GM12874 (cell line): ENCODE results near the gene CTRL.

Source experiments
- TF ChIP-seq, protein P1 (sequence below): IDR thresholded peaks from 2 replicates; pipeline ENCODE4 v1.5.1; 2011; ENCODE audit warnings: low read depth, mild to moderate bottlenecking, control low read depth, low read length, moderate library complexity; ENCODE audit not compliant: insufficient read depth

Gene CTRL

DNA sequence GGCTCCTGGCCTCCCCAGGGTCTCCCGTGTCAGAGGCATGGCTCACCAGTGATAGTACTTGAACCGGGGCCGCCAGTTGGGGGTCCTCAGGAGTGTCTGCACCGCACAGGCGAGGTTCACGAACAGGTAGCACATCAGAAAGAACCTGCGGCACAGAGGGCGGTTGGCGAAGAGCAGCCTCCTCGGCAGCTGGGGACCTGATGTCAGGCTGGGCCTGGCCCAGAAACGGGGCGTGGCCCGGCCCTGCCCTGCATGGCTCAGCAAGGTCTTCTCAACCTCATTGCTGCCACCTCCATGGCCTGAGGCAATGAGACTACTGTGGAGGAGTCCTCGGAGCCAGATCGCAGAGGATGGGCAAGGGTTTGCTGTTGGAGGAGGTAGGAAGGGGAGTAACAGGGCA lies 16.4 kb upstream of the CTRL start:
- TF ChIP-seq, protein P1, sequence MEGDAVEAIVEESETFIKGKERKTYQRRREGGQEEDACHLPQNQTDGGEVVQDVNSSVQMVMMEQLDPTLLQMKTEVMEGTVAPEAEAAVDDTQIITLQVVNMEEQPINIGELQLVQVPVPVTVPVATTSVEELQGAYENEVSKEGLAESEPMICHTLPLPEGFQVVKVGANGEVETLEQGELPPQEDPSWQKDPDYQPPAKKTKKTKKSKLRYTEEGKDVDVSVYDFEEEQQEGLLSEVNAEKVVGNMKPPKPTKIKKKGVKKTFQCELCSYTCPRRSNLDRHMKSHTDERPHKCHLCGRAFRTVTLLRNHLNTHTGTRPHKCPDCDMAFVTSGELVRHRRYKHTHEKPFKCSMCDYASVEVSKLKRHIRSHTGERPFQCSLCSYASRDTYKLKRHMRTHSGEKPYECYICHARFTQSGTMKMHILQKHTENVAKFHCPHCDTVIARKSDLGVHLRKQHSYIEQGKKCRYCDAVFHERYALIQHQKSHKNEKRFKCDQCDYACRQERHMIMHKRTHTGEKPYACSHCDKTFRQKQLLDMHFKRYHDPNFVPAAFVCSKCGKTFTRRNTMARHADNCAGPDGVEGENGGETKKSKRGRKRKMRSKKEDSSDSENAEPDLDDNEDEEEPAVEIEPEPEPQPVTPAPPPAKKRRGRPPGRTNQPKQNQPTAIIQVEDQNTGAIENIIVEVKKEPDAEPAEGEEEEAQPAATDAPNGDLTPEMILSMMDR: no peak

DNA sequence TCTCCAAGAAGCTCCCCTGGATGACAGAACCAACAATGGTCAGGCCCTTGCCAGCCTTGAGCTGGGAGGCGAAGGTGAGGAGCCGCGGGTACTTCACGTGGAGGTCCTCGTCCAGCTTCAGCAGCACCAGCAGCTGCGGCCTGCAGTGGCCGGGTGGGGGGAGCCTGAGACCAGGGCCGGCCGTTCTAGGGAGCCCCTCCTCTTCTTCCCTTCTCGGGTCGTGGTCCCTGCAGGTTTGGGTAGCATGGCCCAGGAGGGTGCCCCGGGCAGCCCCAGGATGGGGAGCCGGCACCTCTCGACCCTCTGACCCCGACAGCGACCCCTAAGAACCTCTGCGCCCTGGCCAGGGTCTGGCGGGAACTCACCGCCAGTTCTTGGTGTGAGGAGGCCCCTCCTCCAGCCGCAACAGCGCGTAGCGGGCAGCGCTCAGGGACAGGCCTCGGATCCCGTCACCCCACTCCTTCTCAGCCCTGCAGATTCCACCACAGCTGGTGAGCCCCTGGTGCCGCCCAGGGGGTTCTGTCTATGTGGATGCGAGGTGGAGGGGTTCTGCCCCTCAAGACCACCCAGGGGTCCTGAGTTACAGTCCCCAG lies 15.4 kb upstream of the CTRL start:
- TF ChIP-seq, protein P1: no peak

DNA sequence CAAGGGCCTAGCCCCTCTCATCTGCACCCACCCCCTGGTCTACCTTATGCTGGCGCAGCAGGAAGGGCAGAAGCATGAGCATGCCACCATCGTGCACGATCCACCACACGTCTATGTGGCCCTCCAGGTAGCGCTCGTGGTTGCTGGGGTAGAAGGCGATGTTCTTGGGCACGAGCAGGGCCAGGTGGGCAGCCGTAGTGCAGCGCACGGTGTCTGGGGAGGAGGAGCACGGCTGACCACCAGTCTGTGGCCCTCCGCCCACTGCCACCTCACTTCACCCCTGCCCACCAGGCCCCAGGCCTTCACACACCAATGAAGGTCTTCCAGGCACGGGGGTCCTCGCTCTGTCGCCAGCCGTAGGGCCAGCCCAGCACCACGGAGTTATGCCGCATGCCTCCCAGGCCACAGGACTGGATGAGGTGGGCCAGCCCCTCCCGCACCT lies 14.5 kb upstream of the CTRL start:
- TF ChIP-seq, protein P1: no peak

DNA sequence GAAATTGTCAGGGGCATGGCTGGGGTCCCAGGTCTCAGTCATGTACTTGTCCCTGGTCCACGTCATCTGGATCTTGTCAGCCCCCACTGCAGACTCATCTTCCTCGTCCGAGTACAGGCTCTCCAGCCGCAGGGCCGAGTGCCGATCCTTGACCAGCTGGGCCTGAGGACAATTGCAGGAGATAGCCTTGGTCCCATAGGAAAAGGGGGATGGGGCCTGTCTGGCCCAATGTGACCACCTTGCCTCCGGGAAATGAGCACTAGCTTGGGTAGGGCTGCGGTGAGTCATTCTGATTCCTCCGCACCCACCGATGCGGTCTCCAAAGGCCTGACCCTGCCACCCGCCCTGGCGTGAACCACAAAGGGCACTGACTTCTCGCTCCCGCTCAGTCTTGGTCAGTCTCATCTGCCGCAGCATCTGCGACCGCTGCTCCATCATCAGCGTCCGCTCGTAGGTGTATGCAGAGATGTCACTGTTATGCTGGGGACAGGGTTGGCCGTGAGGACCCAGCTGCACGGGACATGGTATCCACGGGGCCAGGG lies 13.8 kb upstream of the CTRL start:
- TF ChIP-seq, protein P1: no peak

DNA sequence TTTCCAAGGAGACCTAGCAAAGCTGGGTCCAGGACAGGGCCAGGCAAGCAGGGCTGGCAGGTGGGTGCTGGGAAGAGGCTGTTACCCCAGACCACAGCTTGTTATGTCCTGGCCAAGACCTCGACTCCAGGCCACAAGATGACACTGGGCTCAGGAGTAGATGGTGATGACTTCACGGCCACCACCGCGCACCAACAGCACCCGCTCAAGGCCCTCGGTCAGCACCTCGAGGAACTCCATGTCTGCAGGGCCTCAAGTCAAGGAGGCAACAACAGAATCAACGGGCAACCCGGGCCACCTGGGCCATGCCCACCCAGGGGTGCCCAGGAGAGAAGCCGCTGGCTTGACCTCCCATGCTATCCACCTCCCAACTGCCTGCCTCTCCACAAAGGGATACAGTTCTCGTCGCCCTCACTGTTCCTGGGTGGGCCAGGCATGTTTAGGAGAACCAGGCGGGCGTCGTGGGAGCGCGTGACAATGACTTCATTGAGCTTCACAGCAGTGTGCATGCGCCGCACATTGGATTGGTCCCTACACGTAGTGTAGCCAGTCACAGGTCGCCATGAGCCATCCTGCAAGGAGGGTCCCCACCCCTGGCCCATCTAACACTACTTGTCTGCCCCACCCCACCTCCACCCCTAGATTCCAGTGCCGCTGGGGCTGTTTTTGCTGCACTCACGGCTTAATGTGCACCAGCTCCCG lies 13.2 kb upstream of the CTRL start:
- TF ChIP-seq, protein P1: no peak

DNA sequence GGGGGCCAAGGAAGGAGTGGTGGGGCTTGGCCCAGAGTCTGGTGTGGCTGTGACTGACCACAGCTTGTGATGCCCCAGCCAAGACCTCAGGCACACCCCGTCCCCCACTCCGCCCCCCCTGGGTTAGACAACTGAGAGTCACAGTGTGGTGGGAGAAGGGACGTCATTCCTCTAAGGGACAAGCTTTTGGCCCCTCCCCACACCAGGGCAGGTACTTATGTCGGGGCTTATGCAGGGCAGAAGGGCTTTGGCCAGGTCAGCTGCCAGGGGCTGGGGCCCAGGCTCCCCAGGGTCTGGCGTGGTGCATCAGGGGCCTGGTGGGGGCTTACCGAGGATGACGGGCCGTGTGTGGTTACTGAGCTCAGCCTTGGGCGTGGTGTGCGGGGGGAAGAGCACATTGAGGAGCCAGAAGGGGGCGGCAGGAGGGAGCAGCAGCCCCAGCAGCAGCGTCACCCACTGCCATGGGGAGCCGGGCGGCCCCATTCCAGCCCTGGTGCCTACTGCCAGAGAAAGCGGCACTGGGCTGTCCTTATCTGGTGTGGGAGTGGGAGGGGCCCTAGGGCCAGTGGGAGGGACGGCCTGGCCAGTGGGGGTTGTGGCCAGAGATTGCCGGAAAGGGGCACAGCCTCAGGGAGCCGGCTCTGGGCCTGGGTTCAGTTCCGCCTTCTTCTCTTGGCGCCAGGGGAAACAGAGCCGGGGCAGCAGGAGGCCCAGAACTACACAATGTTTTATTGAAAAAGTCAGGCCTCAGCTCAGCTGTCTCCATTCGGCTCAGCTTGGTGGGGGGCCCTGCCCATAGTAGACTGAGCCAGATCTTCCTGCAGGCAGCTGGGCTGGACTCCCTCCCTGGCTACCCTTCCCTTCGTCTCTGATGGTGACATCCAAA lies 12.2 kb upstream of the CTRL start, which contains the start of gene LCAT:
Gene LCAT, minus strand, starts transcription at position 502 of the 886 bp plus-strand sequence. Its CDS starts 19 bp downstream, at position 483.
- TF ChIP-seq, protein P1: no peak

DNA sequence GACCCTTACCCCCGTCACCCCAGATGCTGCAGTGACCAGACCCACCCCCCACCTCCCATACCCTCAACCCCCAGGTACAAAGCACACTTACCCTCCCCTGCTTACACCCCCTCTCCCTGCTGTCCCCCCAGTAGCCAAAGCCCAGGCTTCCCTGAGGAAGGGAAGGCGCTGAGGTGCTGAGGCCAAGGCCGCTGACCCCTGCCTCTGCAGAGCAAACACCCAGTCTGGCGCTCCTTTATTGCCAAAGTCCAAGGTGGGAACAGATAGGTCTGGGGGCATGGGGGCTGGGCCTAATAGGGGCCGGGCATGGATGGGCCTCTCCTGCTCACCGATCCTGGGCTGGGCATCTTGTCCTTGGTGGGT lies 11.6 kb upstream of the CTRL start:
- TF ChIP-seq, protein P1: no peak
